ENCODE measurements around the gene NOX5.
"Not testable (repeated sequence)": the region's sequence is repeated elsewhere in the genome, so short reads cannot be mapped to it uniquely, and the experiment has no call there.

Gene NOX5

GRCh38 chr15:69014454-69014853 is at the start of gene NOX5:
NOX5 (plus strand) TSS chr15:69014695; CDS start chr15:69014736, 41 bp downstream.
- no peak for DNase-seq (ENCODE audit: low read depth)
- no peak within 1 kb of the TSS for H3K4me3 ChIP-seq (ENCODE audit: low read depth, low read length)

DNA sequence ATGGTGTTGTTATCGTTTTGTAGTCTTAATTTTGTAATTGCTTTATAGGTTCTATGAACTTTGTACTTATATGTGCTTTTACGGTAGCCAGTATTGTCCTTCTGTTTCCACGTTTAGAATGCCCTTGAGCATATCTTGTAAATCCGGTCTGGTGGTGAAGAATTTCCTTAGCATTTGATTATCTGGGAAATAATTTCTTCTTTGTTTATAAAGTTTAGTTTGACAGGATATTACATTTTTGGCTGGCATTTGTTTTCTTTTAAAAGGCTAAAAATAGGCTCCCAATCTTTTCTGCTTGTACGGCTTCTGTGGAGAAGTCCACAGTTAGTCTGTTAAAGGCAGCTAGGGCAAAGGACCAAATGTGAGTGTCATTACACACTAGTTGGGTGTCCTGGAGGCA is 47.5 kb upstream of the NOX5 start:
- no peak overlapping the region for H3K4me3 ChIP-seq (ENCODE audit: low read depth, low read length)
- DNase-seq (ENCODE audit: low read depth) = no peak

DNA sequence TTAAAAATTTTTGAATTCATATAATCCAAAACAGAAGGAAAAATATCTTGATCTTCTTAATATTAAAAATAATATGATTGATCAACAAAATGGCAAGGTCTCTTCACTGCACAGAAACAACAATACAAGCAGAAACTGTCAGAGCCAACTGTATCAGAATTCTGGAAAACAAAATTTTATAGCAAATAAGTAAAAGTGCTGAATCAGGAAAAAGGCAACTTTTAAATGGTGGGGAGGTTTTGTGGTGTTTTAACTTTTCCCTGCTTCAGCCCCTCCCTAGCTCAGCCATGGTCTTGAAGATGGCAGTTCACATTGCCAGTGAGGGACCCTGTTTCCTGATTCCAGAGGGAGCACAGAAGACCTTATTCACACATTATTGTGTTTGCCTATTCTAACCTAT is 46.5 kb upstream of the NOX5 start:
- no peak overlapping the region for H3K4me3 ChIP-seq (ENCODE audit: low read depth, low read length)
- no peak for DNase-seq (ENCODE audit: low read depth)

DNA sequence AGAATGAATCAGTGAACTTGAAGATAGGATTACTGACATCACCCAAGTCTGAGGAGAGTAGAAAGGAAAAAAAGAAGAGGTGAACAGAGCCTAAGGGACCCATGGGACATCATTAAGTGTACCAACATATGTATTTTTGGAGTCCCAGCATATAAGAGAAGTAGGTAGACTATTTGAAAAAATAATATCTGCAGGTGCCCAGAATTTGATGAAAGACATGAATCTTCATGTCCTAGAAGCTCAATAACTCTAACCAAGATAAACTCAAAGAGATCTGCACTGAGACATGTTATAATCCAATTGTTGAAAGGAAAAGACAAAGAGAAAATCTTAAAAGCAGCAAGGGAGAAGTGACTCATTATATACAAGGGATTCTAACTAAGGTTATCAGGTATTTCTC is 45.2 kb upstream of the NOX5 start:
- H3K4me3 ChIP-seq (ENCODE audit: low read depth, low read length) = no peak overlapping the region
- DNase-seq (ENCODE audit: low read depth) = no peak

GRCh38 chr15:68972201-68973065 is 42.1 kb upstream of the NOX5 start:
- no peak overlapping the region for H3K4me3 ChIP-seq (ENCODE audit: low read depth, low read length)

DNA sequence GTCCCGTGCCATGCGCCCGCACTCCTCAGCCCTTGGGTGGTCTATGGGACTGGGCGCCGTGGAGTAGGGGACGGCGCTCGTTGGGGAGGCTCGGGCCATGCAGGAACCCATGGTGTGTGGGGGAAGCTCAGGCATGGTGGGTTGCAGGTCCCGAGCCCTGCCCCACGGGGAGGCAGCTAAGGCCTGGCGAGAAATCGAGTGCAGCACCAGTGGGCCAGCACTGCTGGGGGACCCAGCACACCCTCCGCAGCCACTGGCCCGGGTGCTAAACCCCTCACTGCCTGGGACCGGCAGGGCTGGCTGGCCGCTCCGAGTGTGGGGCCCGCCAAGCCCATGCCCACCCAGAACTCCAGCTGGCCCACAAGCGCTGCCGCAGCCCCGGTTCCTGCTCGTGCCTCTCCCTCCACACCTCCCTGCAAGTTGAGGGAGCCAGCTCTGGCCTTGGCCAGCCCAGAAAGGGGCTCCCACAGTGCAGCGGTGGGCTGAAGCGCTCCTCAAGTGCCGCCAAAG is 38.8 kb upstream of the NOX5 start:
- DNase-seq (ENCODE audit: low read depth); H3K4me3 ChIP-seq (ENCODE audit: low read depth, low read length): not testable (repeated sequence)

More at GRCh38 chr15:68972201-68973065, 42.1 kb upstream of the NOX5 start:
- no peak for DNase-seq (ENCODE audit: low read depth)

DNA sequence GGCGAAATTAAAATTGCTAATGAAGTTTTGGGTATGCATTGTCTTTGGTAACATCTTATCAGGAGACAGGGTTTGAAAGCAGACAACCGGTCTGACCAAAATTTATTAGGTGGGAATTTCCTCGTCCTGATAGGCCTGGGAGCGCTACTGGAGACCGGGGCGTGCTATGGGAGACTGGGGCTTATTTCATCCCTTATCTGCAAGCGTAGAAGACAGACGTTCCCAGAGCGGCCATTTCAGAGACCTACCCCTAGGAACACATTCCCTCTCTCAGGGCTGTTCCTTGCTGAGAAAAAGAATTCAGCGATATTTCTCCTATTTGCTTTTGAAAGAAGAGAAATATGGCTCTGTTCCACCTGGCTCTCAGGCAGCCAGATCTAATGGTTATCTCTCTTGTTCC is 37.1 kb upstream of the NOX5 start:
- H3K4me3 ChIP-seq (ENCODE audit: low read depth, low read length); DNase-seq (ENCODE audit: low read depth): not testable (repeated sequence)

- no peak for DNase-seq (ENCODE audit: low read depth)
- H3K4me3 ChIP-seq (ENCODE audit: low read depth, low read length) = no peak overlapping the region
Measured at GRCh38 chr15:68979006-68979405, 35.5 kb upstream of the NOX5 start.

GRCh38 chr15:68979816-68980215 is 34.7 kb upstream of the NOX5 start:
- DNase-seq (ENCODE audit: low read depth) = no peak
- H3K4me3 ChIP-seq (ENCODE audit: low read depth, low read length) = no peak overlapping the region

DNA sequence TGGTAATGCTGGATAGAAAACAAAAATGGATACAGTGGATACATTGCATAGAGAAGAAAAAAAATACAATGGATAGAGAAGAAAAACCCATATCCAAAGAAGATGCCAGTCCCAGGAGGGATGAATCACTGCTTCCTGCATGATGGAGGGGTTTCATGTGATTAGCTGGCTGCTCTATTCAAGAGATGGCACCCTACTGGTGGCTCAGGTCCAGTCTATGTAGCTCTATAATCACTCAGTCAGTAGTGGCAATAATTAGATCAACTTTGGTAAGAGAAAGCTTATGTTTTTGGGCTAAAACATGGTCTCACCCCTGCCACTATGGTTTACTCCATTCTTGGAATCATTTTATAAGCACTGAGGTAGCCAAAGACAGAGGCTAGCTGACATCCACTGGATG is 33.7 kb upstream of the NOX5 start:
- H3K4me3 ChIP-seq (ENCODE audit: low read depth, low read length) = no peak overlapping the region
- DNase-seq (ENCODE audit: low read depth) = no peak

DNA sequence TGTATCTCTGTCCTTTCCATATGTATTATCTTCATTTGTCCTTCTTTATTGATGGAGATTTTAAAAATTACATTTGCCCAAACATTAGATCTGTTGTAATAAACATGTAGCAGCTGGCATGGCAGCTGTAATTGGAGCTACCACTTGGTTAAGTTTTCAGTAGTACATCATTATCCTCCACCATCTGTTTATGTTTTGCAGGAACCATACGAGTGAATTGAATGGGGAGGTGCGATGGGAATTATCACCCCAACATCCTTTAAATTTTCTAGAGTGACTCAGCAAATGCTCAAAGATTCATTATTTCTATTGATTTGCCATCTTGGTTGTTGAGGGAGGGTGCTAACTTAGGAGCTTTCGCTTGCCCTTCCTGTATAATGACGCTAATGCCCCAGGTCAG is 32.6 kb upstream of the NOX5 start:
- no peak overlapping the region for H3K4me3 ChIP-seq (ENCODE audit: low read depth, low read length)
- no peak for DNase-seq (ENCODE audit: low read depth)

GRCh38 chr15:68982976-68983563 is 31.4 kb upstream of the NOX5 start:
- H3K4me3 ChIP-seq (ENCODE audit: low read depth, low read length) = no peak overlapping the region
- no peak for DNase-seq (ENCODE audit: low read depth)

DNA sequence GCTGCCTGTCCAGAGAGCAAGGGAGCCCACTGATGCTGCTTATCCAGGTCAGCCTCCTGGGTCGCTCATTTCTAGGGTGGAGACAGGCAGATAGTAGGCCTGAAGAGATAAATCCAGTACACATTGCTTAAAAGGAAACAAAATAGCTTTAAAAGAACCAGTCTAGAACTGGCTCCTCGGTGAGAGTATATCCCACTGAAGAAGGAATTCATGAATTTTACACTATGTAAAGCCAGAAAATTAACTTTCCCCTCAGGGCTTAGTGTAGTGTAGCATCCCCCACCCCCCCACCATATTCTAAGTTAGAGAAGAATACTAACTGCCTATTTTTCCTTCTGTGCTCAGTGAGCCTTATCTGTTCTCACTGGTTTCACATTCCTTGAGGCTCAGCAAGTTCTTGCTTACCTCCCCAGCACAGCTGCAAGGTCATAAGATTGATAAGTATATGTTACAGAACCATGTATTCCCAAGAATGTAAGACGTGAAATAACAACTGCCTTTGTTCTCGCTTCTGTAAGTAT is 30.5 kb upstream of the NOX5 start:
- H3K4me3 ChIP-seq (ENCODE audit: low read depth, low read length) = no peak overlapping the region
- DNase-seq (ENCODE audit: low read depth) = no peak

DNA sequence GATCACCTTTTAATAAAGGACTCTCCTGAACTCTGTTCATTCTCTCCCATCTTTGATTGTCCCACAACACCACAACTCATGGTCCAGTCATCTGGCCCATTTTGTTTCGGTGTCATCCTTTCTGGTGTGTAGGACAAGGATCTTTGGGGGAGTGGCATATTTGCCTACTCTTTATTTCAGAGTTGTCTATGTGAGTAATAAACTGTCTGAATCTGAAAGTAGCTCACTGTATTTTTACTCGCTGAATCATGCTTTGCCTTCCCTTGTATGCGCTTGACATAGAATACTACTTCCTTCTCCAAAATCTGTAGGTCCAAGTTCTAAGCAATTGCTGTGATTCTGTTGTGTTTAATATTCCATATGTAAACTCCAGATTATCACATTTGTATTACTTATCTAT is 29.9 kb upstream of the NOX5 start:
- H3K4me3 ChIP-seq (ENCODE audit: low read depth, low read length) = no peak overlapping the region
- no peak for DNase-seq (ENCODE audit: low read depth)

- no peak overlapping the region for H3K4me3 ChIP-seq (ENCODE audit: low read depth, low read length)
- no peak for DNase-seq (ENCODE audit: low read depth)
Measured at GRCh38 chr15:68985361-68985891, 29.1 kb upstream of the NOX5 start.

GRCh38 chr15:68986322-68986721 is 28.2 kb upstream of the NOX5 start:
- no peak overlapping the region for H3K4me3 ChIP-seq (ENCODE audit: low read depth, low read length)
- no peak for DNase-seq (ENCODE audit: low read depth)

GRCh38 chr15:68987120-68987519 is 27.4 kb upstream of the NOX5 start:
- no peak overlapping the region for H3K4me3 ChIP-seq (ENCODE audit: low read depth, low read length)
- no peak for DNase-seq (ENCODE audit: low read depth)

GRCh38 chr15:68987676-68988075 is 26.8 kb upstream of the NOX5 start:
- no peak for DNase-seq (ENCODE audit: low read depth)
- H3K4me3 ChIP-seq (ENCODE audit: low read depth, low read length) = no peak overlapping the region

- H3K4me3 ChIP-seq (ENCODE audit: low read depth, low read length) = no peak overlapping the region
- no peak for DNase-seq (ENCODE audit: low read depth)
Measured at GRCh38 chr15:68989541-68990230, 24.8 kb upstream of the NOX5 start.
